ENCODE data around the gene TAF4.

The TAF4 gene

DNA sequence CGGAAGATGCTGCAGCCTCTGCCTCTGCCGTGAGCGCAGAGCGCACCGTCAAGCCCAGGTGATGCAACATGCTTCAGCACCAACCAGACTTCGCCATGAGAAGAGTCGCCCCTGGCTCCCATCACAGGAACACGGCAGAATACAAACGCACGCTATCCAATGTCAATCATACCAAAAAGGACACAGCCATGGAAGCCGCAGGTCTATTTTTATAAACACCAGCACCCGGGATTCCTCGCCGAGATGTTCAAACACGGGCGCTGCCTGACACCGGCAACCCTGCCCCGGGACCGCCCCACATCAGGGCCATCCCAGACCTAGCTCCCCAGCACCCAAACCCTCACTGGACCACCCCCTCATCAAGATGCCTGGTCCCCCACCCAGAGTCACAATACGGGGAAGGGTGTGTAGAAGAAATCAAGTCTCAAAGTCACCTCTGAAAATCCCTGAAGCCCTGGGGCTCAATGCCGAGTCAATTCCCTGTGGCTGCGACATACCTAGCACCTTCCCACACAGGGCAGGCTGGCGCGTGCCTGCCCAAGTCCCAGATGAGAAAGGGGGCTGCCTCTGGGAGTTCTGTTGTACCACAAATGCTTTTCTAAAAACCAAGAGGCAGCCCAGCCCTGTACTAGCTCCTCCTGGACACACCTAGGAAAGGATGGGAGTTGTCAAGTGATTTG, 17.9 kb downstream of the TAF4 start:
- DNase-seq (ENCODE audit: insufficient read length) (no peak), FAIRE-seq (no peak)
- TF ChIP-seq POLR2A (IDR thresholded peaks at IDR 0.05; ENCODE audit: low read depth, low read length): no peak
- TF ChIP-seq TAF1 (IDR thresholded peaks at IDR 0.05; ENCODE audit: borderline replicate concordance, low read depth, low read length): no peak
- TF ChIP-seq POLR2AphosphoS5 (IDR thresholded peaks at IDR 0.05; ENCODE audit: low read depth, low read length): no peak

DNA sequence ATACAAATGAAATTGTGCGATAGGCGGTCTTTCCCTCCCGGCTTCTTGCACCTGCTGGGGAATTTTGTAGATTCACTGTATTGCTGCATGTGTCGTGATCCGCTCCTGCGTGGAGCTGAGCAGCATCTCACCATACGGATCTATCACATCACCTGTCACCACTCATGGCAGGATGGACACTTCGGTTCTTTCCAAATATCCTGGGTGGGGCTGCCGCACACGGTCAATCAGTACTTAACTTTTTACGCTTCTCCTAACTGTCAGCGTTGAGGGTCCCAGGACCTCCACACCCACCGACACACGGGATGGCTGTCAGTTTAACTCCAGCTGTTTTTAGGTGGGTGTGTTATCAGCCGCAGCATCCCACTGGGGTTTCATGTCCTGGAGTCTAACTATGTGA, 19.2 kb downstream of the TAF4 start:
- FAIRE-seq (no peak), DNase-seq (ENCODE audit: insufficient read length) (no peak)
- TF ChIP-seq POLR2A (IDR thresholded peaks at IDR 0.05; ENCODE audit: low read depth, low read length) (no peak), POLR2AphosphoS5 (IDR thresholded peaks at IDR 0.05; ENCODE audit: low read depth, low read length) (no peak), TAF1 (IDR thresholded peaks at IDR 0.05; ENCODE audit: borderline replicate concordance, low read depth, low read length) (no peak)

- DNase-seq (ENCODE audit: insufficient read length) (no peak), FAIRE-seq (no peak)
- TF ChIP-seq TAF1 (IDR thresholded peaks at IDR 0.05; ENCODE audit: borderline replicate concordance, low read depth, low read length): no peak
- TF ChIP-seq POLR2AphosphoS5 (IDR thresholded peaks at IDR 0.05; ENCODE audit: low read depth, low read length): no peak
- no peak for TF ChIP-seq POLR2A (IDR thresholded peaks at IDR 0.05; ENCODE audit: low read depth, low read length)
Measured at GRCh38 chr20:62045529-62046285, 20.0 kb downstream of the TAF4 start.

DNA sequence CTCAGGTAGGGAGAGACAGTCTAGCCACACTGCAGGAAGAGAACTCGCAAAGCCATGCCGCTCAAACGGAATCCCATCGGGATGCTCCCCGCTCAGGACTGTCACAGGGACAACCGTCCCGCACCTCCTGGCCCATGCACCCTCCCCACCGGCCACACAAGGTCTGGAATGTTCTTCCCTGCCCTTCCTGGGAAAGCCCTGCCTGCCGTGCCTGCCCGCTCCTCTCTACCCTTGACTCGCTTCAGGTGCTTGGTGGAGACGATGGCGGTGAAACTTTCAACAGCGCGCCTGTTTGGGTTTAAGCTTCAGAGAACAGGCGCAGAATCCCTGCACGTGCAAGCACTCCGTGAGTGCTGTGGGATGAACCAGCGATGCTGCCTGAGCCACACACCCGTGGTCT, 20.6 kb downstream of the TAF4 start:
- DNase-seq (ENCODE audit: insufficient read length) (no peak), FAIRE-seq (no peak)
- no peak for TF ChIP-seq POLR2AphosphoS5 (IDR thresholded peaks at IDR 0.05; ENCODE audit: low read depth, low read length)
- TF ChIP-seq POLR2A (IDR thresholded peaks at IDR 0.05; ENCODE audit: low read depth, low read length): no peak

- DNase-seq (ENCODE audit: insufficient read length) (no peak), FAIRE-seq (no peak)
- TF ChIP-seq TAF1 (IDR thresholded peaks at IDR 0.05; ENCODE audit: borderline replicate concordance, low read depth, low read length): no peak
- TF ChIP-seq POLR2AphosphoS5 (IDR thresholded peaks at IDR 0.05; ENCODE audit: low read depth, low read length): no peak
- no peak for TF ChIP-seq POLR2A (IDR thresholded peaks at IDR 0.05; ENCODE audit: low read depth, low read length)
Measured at GRCh38 chr20:62044631-62045030, 21.1 kb downstream of the TAF4 start.

- no peak for DNase-seq (ENCODE audit: insufficient read length)
- TF ChIP-seq POLR2AphosphoS5 (IDR thresholded peaks at IDR 0.05; ENCODE audit: low read depth, low read length) (no peak), POLR2A (IDR thresholded peaks at IDR 0.05; ENCODE audit: low read depth, low read length) (no peak), TAF1 (IDR thresholded peaks at IDR 0.05; ENCODE audit: borderline replicate concordance, low read depth, low read length) (no peak)
- no peak for FAIRE-seq
Measured at GRCh38 chr20:62043131-62043914, 22.4 kb downstream of the TAF4 start.

DNA sequence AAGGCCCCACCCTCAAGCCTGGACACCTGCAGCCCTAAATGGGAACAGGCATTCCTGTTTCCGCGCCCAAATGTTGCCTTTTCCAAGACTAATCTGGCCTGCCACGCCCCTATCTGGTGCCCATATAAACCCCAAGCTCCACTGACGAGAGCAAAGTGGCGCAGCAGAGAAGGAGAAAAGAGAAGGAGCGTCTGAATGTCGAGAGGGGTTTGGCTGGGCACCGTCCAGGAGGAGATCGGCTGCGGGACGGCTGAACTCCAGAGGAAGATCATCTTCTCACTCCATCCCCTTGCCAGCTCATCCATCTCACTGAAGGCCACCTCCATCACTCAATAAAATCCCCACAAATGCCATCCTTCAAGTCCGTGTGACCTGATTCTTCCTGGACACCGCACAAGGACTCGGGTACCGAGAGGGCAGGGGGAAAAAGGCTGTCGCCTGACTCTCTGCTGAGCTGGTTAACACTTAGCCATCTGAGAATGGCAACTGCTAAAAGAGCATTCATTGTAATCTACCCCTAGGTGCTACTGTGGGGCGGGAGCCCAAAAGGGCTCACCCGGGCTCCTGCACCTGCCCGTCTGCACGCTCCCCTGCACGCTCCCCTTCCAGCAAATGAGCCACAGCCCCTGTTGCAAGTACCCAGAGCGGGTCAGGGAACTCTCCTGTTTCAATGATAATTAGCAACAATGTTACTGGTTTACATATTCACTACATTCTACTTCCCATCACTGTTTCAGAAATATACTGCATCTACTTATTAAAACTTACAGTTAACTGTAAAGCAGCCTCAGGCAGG, 23.5 kb downstream of the TAF4 start:
- no peak for FAIRE-seq
- TF ChIP-seq POLR2A (IDR thresholded peaks at IDR 0.05; ENCODE audit: low read depth, low read length) (no peak), POLR2AphosphoS5 (IDR thresholded peaks at IDR 0.05; ENCODE audit: low read depth, low read length) (no peak), TAF1 (IDR thresholded peaks at IDR 0.05; ENCODE audit: borderline replicate concordance, low read depth, low read length) (no peak)
- no peak for DNase-seq (ENCODE audit: insufficient read length)

GRCh38 chr20:62040933-62041332, 24.7 kb downstream of the TAF4 start:
- no peak for FAIRE-seq
- no peak for DNase-seq (ENCODE audit: insufficient read length)
- no peak for TF ChIP-seq POLR2AphosphoS5 (IDR thresholded peaks at IDR 0.05; ENCODE audit: low read depth, low read length)
- TF ChIP-seq POLR2A (IDR thresholded peaks at IDR 0.05; ENCODE audit: low read depth, low read length): no peak
- TF ChIP-seq TAF1 (IDR thresholded peaks at IDR 0.05; ENCODE audit: borderline replicate concordance, low read depth, low read length): no peak

GRCh38 chr20:62040381-62040922, 25.2 kb downstream of the TAF4 start:
- no peak for FAIRE-seq
- no peak for DNase-seq (ENCODE audit: insufficient read length)
- TF ChIP-seq POLR2A (IDR thresholded peaks at IDR 0.05; ENCODE audit: low read depth, low read length) (no peak), TAF1 (IDR thresholded peaks at IDR 0.05; ENCODE audit: borderline replicate concordance, low read depth, low read length) (no peak), POLR2AphosphoS5 (IDR thresholded peaks at IDR 0.05; ENCODE audit: low read depth, low read length) (no peak)

- DNase-seq (ENCODE audit: insufficient read length) (no peak), FAIRE-seq (no peak)
- no peak for TF ChIP-seq POLR2AphosphoS5 (IDR thresholded peaks at IDR 0.05; ENCODE audit: low read depth, low read length)
Measured at GRCh38 chr20:62039738-62040137, 25.9 kb downstream of the TAF4 start.

Measured in GM12892 (cell line).